GM19324 (cell line): ENCODE data around the gene NCEH1.
"Not testable (repeated sequence)": the region's sequence is repeated elsewhere in the genome, so short reads cannot be mapped to it uniquely, and the experiment has no call there.

ENCODE experiments used
- ATAC-seq: cut with Tn5 transposase; IDR thresholded peaks from one replicate; pipeline ENCODE4 v1.9.1; 2021; ENCODE audit warnings: mild to moderate bottlenecking, moderate library complexity; ENCODE audit not compliant: unreplicated experiment, low FRiP score

The NCEH1 gene

GRCh38 chr3:172708921-172709773 is 1.7 kb downstream of the NCEH1 start:
- no peak for ATAC-seq

- no peak for ATAC-seq
Measured at GRCh38 chr3:172707967-172708366, 2.9 kb downstream of the NCEH1 start.

GRCh38 chr3:172707030-172707429 is 3.8 kb downstream of the NCEH1 start:
- ATAC-seq: no peak

- ATAC-seq: no peak
Measured at GRCh38 chr3:172705170-172705569, 5.7 kb downstream of the NCEH1 start.

GRCh38 chr3:172704001-172704400 is 6.9 kb downstream of the NCEH1 start:
- ATAC-seq: no peak

GRCh38 chr3:172702731-172703130 is 8.1 kb downstream of the NCEH1 start:
- ATAC-seq: not testable (repeated sequence)

- no peak for ATAC-seq
Measured at GRCh38 chr3:172702256-172702655, 8.6 kb downstream of the NCEH1 start.

- ATAC-seq: no peak
Measured at GRCh38 chr3:172701751-172702150, 9.1 kb downstream of the NCEH1 start.

GRCh38 chr3:172700936-172701455 is 9.9 kb downstream of the NCEH1 start:
- ATAC-seq: no peak

- ATAC-seq: no peak
Measured at GRCh38 chr3:172700256-172700655, 10.6 kb downstream of the NCEH1 start.

GRCh38 chr3:172699031-172699430 is 11.8 kb downstream of the NCEH1 start:
- ATAC-seq: no peak

- no peak for ATAC-seq
Measured at GRCh38 chr3:172698631-172699030, 12.2 kb downstream of the NCEH1 start.

- no peak for ATAC-seq
Measured at GRCh38 chr3:172697558-172697957, 13.3 kb downstream of the NCEH1 start.

GRCh38 chr3:172696357-172696756 is 14.5 kb downstream of the NCEH1 start:
- no peak for ATAC-seq

- ATAC-seq: no peak
Measured at GRCh38 chr3:172694573-172695246, 16.2 kb downstream of the NCEH1 start.

GRCh38 chr3:172692751-172693338 is 18.0 kb downstream of the NCEH1 start:
- no peak for ATAC-seq

GRCh38 chr3:172690936-172691335 is 19.9 kb downstream of the NCEH1 start:
- ATAC-seq: no peak

GRCh38 chr3:172688588-172688987 is 22.3 kb downstream of the NCEH1 start:
- no peak for ATAC-seq

- ATAC-seq: no peak
Measured at GRCh38 chr3:172687501-172687900, 23.4 kb downstream of the NCEH1 start.

GRCh38 chr3:172685331-172686214 is 25.3 kb downstream of the NCEH1 start:
- ATAC-seq: no peak
